ENCODE measurements around the gene TULP3. TPM values are rescaled to one million over a fixed set of nuclear protein-coding genes. Genes with fewer than 3 reads are reported as not detected.

Gene TULP3
- total RNA-seq, 1 experiment from 2014 or later = 54.6 TPM

- Histone ChIP-seq H3K9me3 (ENCODE audit: insufficient read depth, low read depth) (no peaks in the 10 kb centered on the region), H3K79me2 (ENCODE audit: low read depth) (no peaks in the 10 kb centered on the region), H2AFZ (no peak overlapping the region), H4K20me1 (ENCODE audit: insufficient read depth) (no peaks in the 10 kb centered on the region), H3K9me2 (ENCODE audit: insufficient read depth) (no peaks in the 10 kb centered on the region), H3K27me3 (ENCODE audit: insufficient read depth, low read depth) (no peaks in the 10 kb centered on the region), H3K27ac (no peak overlapping the region), H3K4me2 (no peak overlapping the region), H3F3A (ENCODE audit: insufficient read depth, low read depth) (peaks cover 6% of the 10 kb centered on the region), H3K4me3 (no peak overlapping the region), H3K4me1 (replicated peaks; ENCODE audit: insufficient read depth) (no peaks in the 10 kb centered on the region), H3K36me3 (ENCODE audit: low read depth) (0 out of 2 replicates have a peak, but pooled peaks cover 3% of the 10 kb centered on the region)
- DNase-seq = no peak
- ChIA-PET POLR2A (ENCODE audit: unreplicated experiment) (no interaction called here), CTCF (no interaction called here)
- intact Hi-C loops (cut with micrococcal nuclease; ENCODE audit: unreplicated experiment) = no loop called here
- no TSS peak for BruUV-seq (replicated peaks)
- TF ChIP-seq CTCF (conservative IDR thresholded peaks at IDR 0.05) (no peak), EZH2 (IDR thresholded peaks at IDR 0.05; ENCODE audit: low read depth) (no peak)
Observed at GRCh38 chr12:2856051-2856450, 34.6 kb upstream of the TULP3 start.

GRCh38 chr12:2857021-2857431, 33.7 kb upstream of the TULP3 start, which contains the start of gene TEX52:
TSS of gene TEX52 (minus strand) at chr12:2857039. CDS start at chr12:2857026, 13 bp downstream.
- POLR2A ChIA-PET (ENCODE audit: unreplicated experiment) = interaction anchor here (0.5 kb wide), 1 partner anchor 65 kb away, joined by 6 read pairs; no protein-coding TSS in a partner anchor
- Histone ChIP-seq H3K4me1 (replicated peaks; ENCODE audit: insufficient read depth) (no peaks in the 10 kb centered on the region), H3F3A (ENCODE audit: insufficient read depth, low read depth) (peaks cover 6% of the 10 kb centered on the region), H3K27ac (no peak within 1 kb of the TSS), H3K79me2 (ENCODE audit: low read depth) (no peaks in the 10 kb centered on the region), H3K9me2 (ENCODE audit: insufficient read depth) (no peaks in the 10 kb centered on the region), H3K36me3 (ENCODE audit: low read depth) (0 out of 2 replicates have a peak, but pooled peaks cover 3% of the 10 kb centered on the region), H3K9me3 (ENCODE audit: insufficient read depth, low read depth) (no peaks in the 10 kb centered on the region), H4K20me1 (ENCODE audit: insufficient read depth) (no peaks in the 10 kb centered on the region), H3K27me3 (ENCODE audit: insufficient read depth, low read depth) (no peaks in the 10 kb centered on the region), H3K4me2 (no peak within 1 kb of the TSS), H2AFZ (no peak within 1 kb of the TSS), H3K4me3 (no peak within 1 kb of the TSS)
- no peak for TF ChIP-seq CTCF (conservative IDR thresholded peaks at IDR 0.05)
- no peak for TF ChIP-seq EZH2 (IDR thresholded peaks at IDR 0.05; ENCODE audit: low read depth)
- intact Hi-C loops (cut with micrococcal nuclease; ENCODE audit: unreplicated experiment) = no loop called here
- BruUV-seq (replicated peaks) = no TSS peak
- CTCF ChIA-PET = no interaction called here
- peak; percentile 39 to 42 for DNase-seq

GRCh38 chr12:2857576-2857975, 33.1 kb upstream of the TULP3 start:
- Histone ChIP-seq H3K4me2 (no peak overlapping the region), H3K4me1 (replicated peaks; ENCODE audit: insufficient read depth) (no peaks in the 10 kb centered on the region), H3K9me2 (ENCODE audit: insufficient read depth) (no peaks in the 10 kb centered on the region), H3K4me3 (no peak overlapping the region), H3F3A (ENCODE audit: insufficient read depth, low read depth) (peaks cover 6% of the 10 kb centered on the region), H3K79me2 (ENCODE audit: low read depth) (no peaks in the 10 kb centered on the region), H3K27ac (no peak overlapping the region), H4K20me1 (ENCODE audit: insufficient read depth) (no peaks in the 10 kb centered on the region), H3K9me3 (ENCODE audit: insufficient read depth, low read depth) (no peaks in the 10 kb centered on the region), H3K27me3 (ENCODE audit: insufficient read depth, low read depth) (no peaks in the 10 kb centered on the region), H3K36me3 (ENCODE audit: low read depth) (0 out of 2 replicates have a peak, but pooled peaks cover 3% of the 10 kb centered on the region), H2AFZ (no peak overlapping the region)
- ChIA-PET CTCF (interaction anchor here (0.6 kb wide), 1 partner anchor 18 kb away, joined by 5 read pairs; no protein-coding TSS in a partner anchor), POLR2A (ENCODE audit: unreplicated experiment) (no interaction called here)
- TF ChIP-seq CTCF (conservative IDR thresholded peaks at IDR 0.05) (no peak), EZH2 (IDR thresholded peaks at IDR 0.05; ENCODE audit: low read depth) (no peak)
- DNase-seq = no peak
- TSS peak; percentile 27 for BruUV-seq (replicated peaks)
- intact Hi-C loops (cut with micrococcal nuclease; ENCODE audit: unreplicated experiment) = no loop called here

Measured in PC-9 (cell line).